ENCODE results near the gene INPP5A. TPM values are rescaled to one million over a fixed set of nuclear protein-coding genes. Genes with fewer than 3 reads are reported as not detected.

The INPP5A gene
- total and polyA plus RNA-seq, 2 donors (not counting 1 experiment from before 2014, with no cell fraction given) = 9.3 to 87.8 TPM

GRCh38 chr10:132777441-132777840 lies 239.9 kb downstream of the INPP5A start:
- CTCF ChIA-PET = no interaction called here
- POLR2A ChIA-PET = no interaction called here
- no peaks in the 10 kb centered on the region for H3K27me3 ChIP-seq (replicated peaks in 1 of 4; ENCODE audit: control extremely low read depth in 1 of 4, control insufficient read depth in 3 of 4, insufficient read depth in 4 of 4, low read length in 3 of 4)

More at GRCh38 chr10:132777441-132777840, 239.9 kb downstream of the INPP5A start:
- H3K27ac Mint-ChIP-seq = no peak overlapping the region
- intact Hi-C loops (cut with micrococcal nuclease) = no loop called here
- no peak overlapping the region for H3K4me3 Mint-ChIP-seq
- H2AFZ ChIP-seq (ENCODE audit: insufficient read depth, low read depth, low read length, poor library complexity, severe bottlenecking) = no peak overlapping the region
- DNase-seq (no peak), ATAC-seq (ENCODE audit: low read depth) (no peak)
- H3K9me3 Mint-ChIP-seq (ENCODE audit: insufficient read depth) = no peaks in the 10 kb centered on the region
- H3K4me2 ChIP-seq (replicated peaks; ENCODE audit: low read depth, low read length, poor library complexity, severe bottlenecking) = no peak overlapping the region
- H3K4me3 ChIP-seq (ENCODE audit: control extremely low read depth in 1 of 5, extremely low read depth in 1 of 5, insufficient read depth in 1 of 5, low read depth in 2 of 5, low read length in 4 of 5) = no peak overlapping the region
- no peaks in the 10 kb centered on the region for H3K27me3 Mint-ChIP-seq
- WGBS (ENCODE audit: insufficient coverage) = 97% methylated on average over 14 of the region's 14 CpGs
- H4K20me1 ChIP-seq (ENCODE audit: control insufficient read depth, insufficient read depth, low read length, poor library complexity, severe bottlenecking) = peaks cover 36% of the 10 kb centered on the region
- H3K4me1 Mint-ChIP-seq = no peaks in the 10 kb centered on the region
- no peak overlapping the region for H3K9ac ChIP-seq (ENCODE audit: low read length)
- TF ChIP-seq EZH2 (IDR thresholded peaks at IDR 0.05; ENCODE audit: borderline replicate concordance, insufficient read depth, low read depth, low read length, poor library complexity, severe bottlenecking) (no peak), CTCF (IDR thresholded peaks at IDR 0.05) (no peak)
- H3K9me3 ChIP-seq (ENCODE audit: control extremely low read depth in 1 of 3, control insufficient read depth in 2 of 3, insufficient read depth in 1 of 3, low read length in 2 of 3) = peaks cover 0 to 23% (median 0%) of the 10 kb centered on the region in 3 donors
- peaks cover 0 to 35% of the 10 kb centered on the region in 2 experiments for H3K36me3 ChIP-seq (replicated peaks in 1 of 2; ENCODE audit: control extremely low read depth in 1 of 2, control insufficient read depth in 1 of 2, extremely low read depth in 1 of 2, insufficient read depth in 2 of 2, low read length in 1 of 2)
- no peaks in the 10 kb centered on the region for H3K79me2 ChIP-seq (ENCODE audit: control insufficient read depth, insufficient read depth, low read length)
- H3K4me1 ChIP-seq (ENCODE audit: control insufficient read depth in 2 of 2, insufficient read depth in 2 of 2, low read length in 2 of 2) = no peaks in the 10 kb centered on the region
- no peak overlapping the region for H3K27ac ChIP-seq (ENCODE audit: low read length in 2 of 2)
